PC-3 (cell line): Measurements from ENCODE around the gene PDLIM5.

ENCODE experiments used
- EZH2 ChIP-seq: fragments of 300-600 bp; sonication (generic); IDR thresholded peaks from one replicate; pipeline ENCODE4 v1.6.1; 2017; ENCODE audit warnings: antibody characterized with exemption, mild to moderate bottlenecking, low read length; ENCODE audit not compliant: unreplicated experiment
- EZH2phosphoT487 ChIP-seq: fragments of 300-600 bp; sonication (generic); IDR thresholded peaks from 2 replicates; pipeline ENCODE4 v1.6.1; 2018; ENCODE audit warnings: mild to moderate bottlenecking, antibody characterized with exemption, low read length, borderline replicate concordance
- TF ChIP-seq, protein P1 (sequence below): fragments of 300-600 bp; sonication (generic); conservative IDR thresholded peaks from 2 replicates; pipeline ENCODE4 v1.5.1; 2017; ENCODE audit warnings: antibody characterized with exemption, low read depth, mild to moderate bottlenecking, low read length

DNA sequence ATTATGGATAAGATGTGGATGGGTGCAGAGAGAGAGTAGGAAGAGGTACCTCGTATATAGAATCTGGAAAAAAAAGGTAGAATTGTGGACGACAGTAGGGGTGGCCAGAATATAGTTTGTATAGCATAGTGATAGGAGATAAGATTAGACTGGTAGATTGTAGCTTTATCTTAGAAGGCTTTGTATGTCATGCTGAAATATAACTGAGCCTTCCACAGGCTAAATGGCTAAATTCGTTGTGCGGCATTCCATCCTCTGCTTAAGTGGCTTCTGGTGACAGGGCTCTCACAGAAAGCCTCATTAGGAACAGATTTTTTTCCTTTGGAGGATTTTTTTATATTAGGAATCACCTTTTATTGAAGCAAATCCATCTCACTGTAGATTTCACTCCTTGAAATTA lies 163.7 kb downstream of the PDLIM5 start:
- TF ChIP-seq, protein P1, sequence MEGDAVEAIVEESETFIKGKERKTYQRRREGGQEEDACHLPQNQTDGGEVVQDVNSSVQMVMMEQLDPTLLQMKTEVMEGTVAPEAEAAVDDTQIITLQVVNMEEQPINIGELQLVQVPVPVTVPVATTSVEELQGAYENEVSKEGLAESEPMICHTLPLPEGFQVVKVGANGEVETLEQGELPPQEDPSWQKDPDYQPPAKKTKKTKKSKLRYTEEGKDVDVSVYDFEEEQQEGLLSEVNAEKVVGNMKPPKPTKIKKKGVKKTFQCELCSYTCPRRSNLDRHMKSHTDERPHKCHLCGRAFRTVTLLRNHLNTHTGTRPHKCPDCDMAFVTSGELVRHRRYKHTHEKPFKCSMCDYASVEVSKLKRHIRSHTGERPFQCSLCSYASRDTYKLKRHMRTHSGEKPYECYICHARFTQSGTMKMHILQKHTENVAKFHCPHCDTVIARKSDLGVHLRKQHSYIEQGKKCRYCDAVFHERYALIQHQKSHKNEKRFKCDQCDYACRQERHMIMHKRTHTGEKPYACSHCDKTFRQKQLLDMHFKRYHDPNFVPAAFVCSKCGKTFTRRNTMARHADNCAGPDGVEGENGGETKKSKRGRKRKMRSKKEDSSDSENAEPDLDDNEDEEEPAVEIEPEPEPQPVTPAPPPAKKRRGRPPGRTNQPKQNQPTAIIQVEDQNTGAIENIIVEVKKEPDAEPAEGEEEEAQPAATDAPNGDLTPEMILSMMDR = no peak
- TF ChIP-seq EZH2 (no peak), EZH2phosphoT487 (no peak)
